GM18502 (cell line): ENCODE data around the gene SAMSN1.

Source experiments
- ATAC-seq: cut with Tn5 transposase; IDR thresholded peaks from one replicate; pipeline ENCODE4 v1.9.1; 2021; ENCODE audit warnings: mild to moderate bottlenecking; ENCODE audit not compliant: unreplicated experiment, poor library complexity

Gene SAMSN1

DNA sequence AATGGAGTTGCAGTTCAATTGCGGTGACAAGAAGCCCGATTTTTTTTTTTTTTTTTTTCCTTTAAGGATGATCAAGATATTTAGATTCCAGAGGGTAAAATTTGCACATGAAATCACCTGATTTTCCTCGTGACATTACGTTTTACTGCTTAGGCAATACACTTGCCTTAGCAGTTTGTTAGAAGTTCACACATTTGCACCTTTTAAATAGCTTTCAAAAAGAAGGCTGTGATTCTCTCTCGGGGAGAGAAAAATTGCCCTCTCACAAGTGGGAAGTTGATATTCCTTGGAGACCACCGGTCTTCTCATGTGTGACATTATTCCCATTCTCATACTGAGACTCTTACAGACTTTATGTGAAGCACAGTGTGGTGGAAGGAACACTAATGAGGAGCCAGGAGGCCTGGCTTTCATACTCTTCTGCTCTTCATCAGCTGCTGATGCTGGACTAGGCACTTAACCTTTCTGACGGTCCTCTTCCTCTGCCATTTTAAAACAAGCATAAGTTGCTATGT, 93.3 kb downstream of the SAMSN1 start:
- ATAC-seq = peak; percentile 6

DNA sequence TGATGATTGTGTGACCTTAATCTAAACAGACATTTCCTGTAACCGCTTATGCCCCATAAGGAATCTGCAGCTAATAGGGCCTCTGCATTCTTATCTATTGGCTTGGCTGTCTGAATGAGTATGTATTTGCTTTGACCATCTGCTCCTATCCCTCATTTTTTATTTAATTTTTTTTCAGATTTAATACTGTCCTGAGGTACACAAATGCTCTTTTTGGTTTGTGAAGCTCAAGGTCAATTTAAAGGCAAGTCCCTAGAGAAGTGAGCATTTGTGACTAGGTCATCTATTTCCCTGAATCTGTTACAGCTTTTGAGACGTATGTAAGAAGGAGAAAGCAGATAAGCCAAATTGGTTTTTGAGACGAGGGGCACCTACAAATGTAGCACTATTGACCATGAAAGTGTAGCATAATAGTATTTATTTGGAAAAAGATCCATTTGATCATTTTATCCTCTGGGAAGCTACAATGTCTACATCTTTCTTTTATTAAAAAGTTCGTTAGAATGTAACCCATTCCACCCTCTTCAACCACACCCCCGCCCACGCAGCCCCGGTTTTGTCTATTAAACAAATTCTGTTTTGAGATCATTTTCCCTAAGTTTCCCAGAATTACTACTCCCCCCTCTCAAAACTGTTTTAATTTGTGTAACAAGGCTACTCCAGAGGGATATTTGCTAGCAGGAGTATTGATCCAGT, 93.9 kb downstream of the SAMSN1 start:
- ATAC-seq = no peak

DNA sequence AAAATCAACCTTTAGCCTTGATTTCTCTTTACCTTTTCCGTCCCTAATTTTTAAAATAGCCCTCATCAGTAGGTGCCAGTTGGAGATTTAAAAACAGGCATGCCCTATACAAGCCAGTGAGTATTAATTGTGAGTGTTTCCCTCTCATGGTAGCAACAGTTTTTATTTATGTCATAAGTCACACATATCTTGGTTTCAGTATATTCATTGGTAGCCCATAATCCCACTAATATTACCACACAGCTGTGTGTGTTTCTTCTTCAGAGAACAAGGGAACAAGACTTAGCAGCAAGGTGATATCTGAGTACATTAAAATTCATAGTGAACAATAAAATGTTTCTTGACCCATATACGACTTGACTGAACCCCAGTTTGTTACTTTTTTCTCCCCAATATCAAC, 94.6 kb downstream of the SAMSN1 start:
- no peak for ATAC-seq

DNA sequence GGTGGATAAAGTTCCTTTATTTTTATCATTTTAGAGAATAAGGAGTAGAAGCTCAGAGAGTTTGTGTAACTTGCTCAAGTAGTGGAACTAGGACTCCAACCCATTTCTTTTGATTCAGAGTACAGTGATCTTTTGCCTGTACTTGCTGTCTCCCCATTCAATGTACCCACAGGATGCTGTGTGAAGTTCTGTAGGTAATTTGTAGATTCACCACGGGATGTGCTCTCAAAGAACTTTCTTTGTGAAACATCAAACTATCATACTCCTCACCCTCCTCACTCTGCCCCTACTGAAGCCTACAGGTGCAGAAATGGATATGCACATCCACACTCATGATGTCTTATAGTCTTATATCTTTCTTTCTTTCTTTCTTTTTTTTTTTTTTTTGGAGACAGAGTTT, 97.3 kb downstream of the SAMSN1 start:
- ATAC-seq = no peak

DNA sequence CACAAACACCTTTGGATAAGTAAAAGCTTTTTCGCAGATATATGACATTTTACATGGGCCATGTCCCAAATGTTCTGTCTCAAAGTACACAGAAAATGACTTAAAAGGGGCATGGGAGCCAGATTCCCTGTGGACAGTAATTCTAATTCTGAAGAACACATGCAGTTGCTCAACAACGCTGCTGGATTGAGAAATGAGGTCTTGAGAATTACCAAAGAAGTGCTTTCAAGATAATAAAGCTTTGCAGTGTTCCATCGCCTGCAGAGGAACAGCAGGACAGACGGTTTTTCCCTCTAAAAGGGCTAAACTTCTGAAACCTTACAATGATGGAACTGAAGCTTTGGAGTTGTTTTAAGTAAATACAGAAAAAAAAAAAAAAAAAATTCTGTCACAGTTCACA, 107.9 kb downstream of the SAMSN1 start:
- no peak for ATAC-seq

DNA sequence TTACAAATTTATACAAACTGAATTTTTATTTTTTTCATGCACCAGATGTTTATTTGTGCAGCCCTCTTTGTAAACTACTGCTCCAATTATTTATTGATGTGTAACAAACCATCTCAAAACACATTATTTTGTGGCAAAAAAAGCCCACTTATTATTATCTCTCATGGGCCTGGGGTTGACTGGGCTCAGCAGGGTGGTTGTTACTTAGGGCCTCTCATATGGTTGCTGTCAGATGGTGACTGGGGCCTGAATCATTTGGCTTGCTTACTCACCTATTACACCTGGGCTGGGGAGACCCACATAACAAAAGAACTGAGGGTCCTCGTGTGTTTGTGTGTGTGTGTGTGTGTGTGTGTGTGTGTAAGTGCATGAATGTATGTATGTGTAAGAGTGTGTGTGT, 110.7 kb downstream of the SAMSN1 start:
- ATAC-seq = no peak
